A673 (cell line): ENCODE results near the gene PAX4. TPM values are rescaled to one million over a fixed set of nuclear protein-coding genes. Genes with fewer than 3 reads are reported as not detected.

ENCODE experiments used
- BruUV-seq: library from RNA; stranded (reverse); fragments of 400-500 nt; replicated peaks from 2 replicates; lab custom pipeline; 2021; lab: Mats Ljungman, UMichigan
- CTCF ChIA-PET: fragments of 300-600 bp; sonication (Branson Sonifier 250); formaldehyde crosslinking; loops from one replicate; lab custom pipeline; 2022; ENCODE audit warnings: antibody characterized with exemption; lab: Charles Lee
- POLR2A ChIA-PET: fragments of 300-600 bp; sonication (Branson Sonifier 250); formaldehyde crosslinking; loops from one replicate; lab custom pipeline; 2022; ENCODE audit warnings: antibody characterized with exemption; ENCODE audit not compliant: low non-redundant PET; lab: Charles Lee
- DNase-seq: peaks from one replicate; pipeline ENCODE4 v3.0.0-alpha.2; 2015; ENCODE audit warnings: low spot score
- H3K27ac ChIP-seq: fragments of 200-600 bp; sonication (generic); 2 replicates; pipeline ENCODE4 v1.5.1; 2016; ENCODE audit warnings: mixed run types, low read depth, mild to moderate bottlenecking, mixed read lengths, antibody characterized with exemption, low read length; ENCODE audit not compliant: poor library complexity, severe bottlenecking
- H3K27me3 ChIP-seq: fragments of 200-600 bp; sonication (generic); replicated peaks from 2 replicates; pipeline ENCODE4 v1.6.1; 2017; ENCODE audit warnings: mixed run types, low read depth, mild to moderate bottlenecking, mixed read lengths, antibody characterized with exemption, low read length; ENCODE audit not compliant: insufficient read depth, poor library complexity
- H3K36me3 ChIP-seq: fragments of 200-600 bp; sonication (generic); 2 replicates; pipeline ENCODE4 v1.6.1; 2016; ENCODE audit warnings: mixed run types, mild to moderate bottlenecking, mixed read lengths, antibody characterized with exemption, low read length; ENCODE audit not compliant: insufficient read depth, poor library complexity, severe bottlenecking
- H3K4me1 ChIP-seq: fragments of 200-600 bp; sonication (generic); 2 replicates; pipeline ENCODE4 v1.6.1; 2017; ENCODE audit warnings: mixed run types, mild to moderate bottlenecking, mixed read lengths, antibody characterized with exemption, low read length; ENCODE audit not compliant: insufficient read depth, poor library complexity, severe bottlenecking
- H3K4me3 ChIP-seq: fragments of 200-600 bp; sonication (generic); 2 replicates; pipeline ENCODE4 v1.5.1; 2016; ENCODE audit warnings: low read depth, mixed run types, mild to moderate bottlenecking, mixed read lengths, low read length; ENCODE audit not compliant: poor library complexity, severe bottlenecking
- H3K9me3 ChIP-seq: fragments of 200-600 bp; sonication (generic); 2 replicates; pipeline ENCODE4 v1.6.1; 2016; ENCODE audit warnings: mixed run types, low read depth, mild to moderate bottlenecking, mixed read lengths, antibody characterized with exemption, low read length; ENCODE audit not compliant: poor library complexity, severe bottlenecking
- CTCF ChIP-seq: fragments of 300-800, 200-600 bp; sonication (generic); conservative IDR thresholded peaks from 2 replicates; pipeline ENCODE4 v1.5.1; 2017; ENCODE audit warnings: low read depth, mild to moderate bottlenecking, antibody characterized with exemption, low read length, moderate library complexity, mixed read lengths
- EZH2 ChIP-seq: fragments of 200-600 bp; sonication (generic); IDR thresholded peaks from 2 replicates; pipeline ENCODE4 v1.6.1; 2017; ENCODE audit warnings: borderline replicate concordance, low read depth, mild to moderate bottlenecking, mixed read lengths, antibody characterized with exemption, low read length; ENCODE audit not compliant: poor library complexity, severe bottlenecking
- intact Hi-C: fragments of 100-400 bp; cut with micrococcal nuclease; formaldehyde crosslinking; loops from one replicate; pipeline ENCODE4 v1.10.0; 2022; ENCODE audit not compliant: unreplicated experiment
- total RNA-seq: library from RNA; stranded (reverse); gene quantifications from 2 replicates; pipeline ENCODE4 v1.2.3, GENCODE V29; 2021

Gene PAX4
- total RNA-seq, 1 experiment from 2014 or later = not detected

- TF ChIP-seq EZH2 (no peak), CTCF (no peak)
- Histone ChIP-seq H3K4me3 (peak overlapping the region; percentile 71), H3K27ac (peak overlapping the region; percentile 90), H3K9me3 (no peaks in the 10 kb centered on the region), H3K36me3 (no peaks in the 10 kb centered on the region), H3K27me3 (no peaks in the 10 kb centered on the region), H3K4me1 (peaks cover 17% of the 10 kb centered on the region)
- CTCF ChIA-PET = no interaction called here
- BruUV-seq = TSS peak; percentile 47
- DNase-seq = peak; percentile 17
- intact Hi-C loops = no loop called here
- POLR2A ChIA-PET = no interaction called here
Observed at GRCh38 chr7:127652333-127653248, 34.6 kb upstream of the PAX4 start.

GRCh38 chr7:127651556-127652332 lies 33.8 kb upstream of the PAX4 start, which contains the start of gene SND1:
Gene SND1, plus strand, starts transcription at chr7:127652194. Its CDS starts 180 bp downstream, at chr7:127652374.
- no TSS peak for BruUV-seq
- ChIA-PET POLR2A (no interaction called here), CTCF (no interaction called here)
- peaks cover 17% of the 10 kb centered on the region for H3K4me1 ChIP-seq
- no peaks in the 10 kb centered on the region for H3K9me3 ChIP-seq
- intact Hi-C loops = no loop called here
- H3K27me3 ChIP-seq = no peaks in the 10 kb centered on the region
- peak within 1 kb of the TSS; percentile 71 for H3K4me3 ChIP-seq
- no peak for TF ChIP-seq EZH2
- TF ChIP-seq CTCF = no peak
- H3K36me3 ChIP-seq = no peaks in the 10 kb centered on the region
- peak; percentile 100 for DNase-seq
- H3K27ac ChIP-seq = peak within 1 kb of the TSS; percentile 90

GRCh38 chr7:127650847-127651555 lies 33.1 kb upstream of the PAX4 start:
- POLR2A ChIA-PET = no interaction called here
- intact Hi-C loops = no loop called here
- Histone ChIP-seq H3K27me3 (no peaks in the 10 kb centered on the region), H3K36me3 (no peaks in the 10 kb centered on the region), H3K4me3 (peak overlapping the region; percentile 71), H3K4me1 (peaks cover 17% of the 10 kb centered on the region), H3K9me3 (no peaks in the 10 kb centered on the region), H3K27ac (peak overlapping the region; percentile 90)
- TF ChIP-seq EZH2 = no peak
- TF ChIP-seq CTCF = no peak
- CTCF ChIA-PET = no interaction called here
- TSS peak; percentile 97 for BruUV-seq
- no peak for DNase-seq
